Lung (tissue), 12 donors: ENCODE measurements around the gene MLN. TPM values are rescaled to one million over a fixed set of nuclear protein-coding genes. Genes with fewer than 3 reads are reported as not detected.

Experiments used
- ATAC-seq: fragments of 200-7000 bp; cut with Tn5 transposase; one replicate; pipeline ENCODE4 v1.9.1; 2020; ENCODE audit warnings: moderate number of reproducible peaks; ENCODE audit not compliant: insufficient read depth, low FRiP score
- DNase-seq, 3 donors: peaks; one replicate each; pipeline ENCODE4 v3.0.0-alpha.2; 2013 to 2017
- H3K27ac ChIP-seq, 2 donors: one replicate each; pipeline ENCODE4 v1.5.1; 2013; ENCODE audit warnings: mild to moderate bottlenecking in 2 of 2, moderate library complexity in 2 of 2, control low read depth in 1 of 2, inconsistent platforms in 1 of 2, low read depth in 1 of 2, low read length in 1 of 2
- H3K27me3 ChIP-seq, 3 donors: one replicate each; pipeline ENCODE4 v1.5.1; 2013; ENCODE audit warnings: low read length in 2 of 3; ENCODE audit not compliant: control insufficient read depth in 3 of 3, insufficient read depth in 3 of 3
- H3K36me3 ChIP-seq, 4 donors: one replicate each; pipeline ENCODE4 v1.5.1; 2013; ENCODE audit warnings: low read length in 4 of 4, mild to moderate bottlenecking in 1 of 4, moderate library complexity in 1 of 4; ENCODE audit not compliant: control insufficient read depth in 4 of 4, insufficient read depth in 4 of 4
- H3K4me1 ChIP-seq, 5 donors: one replicate each; pipeline ENCODE4 v1.5.1; 2013; ENCODE audit warnings: low read length in 5 of 5, mild to moderate bottlenecking in 2 of 5, moderate library complexity in 1 of 5; ENCODE audit not compliant: control insufficient read depth in 5 of 5, insufficient read depth in 5 of 5
- H3K4me3 ChIP-seq: one replicate; pipeline ENCODE4 v1.5.1; 2013; ENCODE audit warnings: mild to moderate bottlenecking, control low read depth, moderate library complexity
- H3K9ac ChIP-seq, 2 donors: one replicate each; pipeline ENCODE4 v1.5.1; 2013; ENCODE audit warnings: low read length in 2 of 2, control low read depth in 1 of 2; ENCODE audit not compliant: insufficient read depth in 1 of 2
- H3K9me3 ChIP-seq, 4 donors: one replicate each; pipeline ENCODE4 v1.5.1; 2013; ENCODE audit warnings: low read length in 3 of 4, mild to moderate bottlenecking in 1 of 4, moderate library complexity in 1 of 4; ENCODE audit not compliant: control insufficient read depth in 4 of 4, insufficient read depth in 3 of 4
- CTCF ChIP-seq: IDR thresholded peaks from 2 replicates; pipeline ENCODE4 v1.5.1; 2012; ENCODE audit warnings: mild to moderate bottlenecking; ENCODE audit errors: control extremely low read depth, extremely low read depth
- WGBS, 2 donors: extraction: QIAGEN DNeasy Blood & Tissue Kit; methylation state at CpG; one replicate each; pipeline ENCODE4 v1.1.7; 2013; 5-methylcytosine and 5-hydroxymethylcytosine counted together
- polyA plus RNA-seq, 2 donors: library from polyadenylated mRNA; stranded (reverse); fragments of 200-250 nt; gene quantifications; one replicate each; pipeline ENCODE4 v1.2.1, GENCODE V29; 2013
- total RNA-seq, 2 donors: library from RNA; depleted of rRNA in 1 of 2; stranded (reverse); fragments of >200 nt in 1 of 2; gene quantifications; one replicate each; pipeline ENCODE4 v1.2.1, GENCODE V29; 2014 to 2021
- donor health status: control.
- donor health status: control.
- donor health status: Bipolar disorder and iron deficiency.
- donor health status: healthy.
- donor health status: DM: yes; HTN: yes; CAD: no.

The MLN gene
- total and polyA plus RNA-seq, 4 donors: not detected

- WGBS, 2 donors: 51 to 60% methylated on average over 4 of the region's 4 CpGs
- Histone ChIP-seq H3K27me3 (no peaks in the 10 kb centered on the region), H3K4me3 (no peak overlapping the region), H3K9me3 (peaks cover 0 to 4% (median 0%) of the 10 kb centered on the region in 4 donors), H3K36me3 (no peaks in the 10 kb centered on the region), H3K4me1 (peaks cover 0 to 4% (median 0%) of the 10 kb centered on the region in 5 donors), H3K27ac (no peak overlapping the region), H3K9ac (no peak overlapping the region)
- ATAC-seq: no peak
- no peak for TF ChIP-seq CTCF
- no peak for DNase-seq
Measured at GRCh38 chr6:33799454-33800113, 4.2 kb downstream of the MLN start.

- TF ChIP-seq CTCF: no peak
Measured at GRCh38 chr6:33798343-33798848, 5.4 kb downstream of the MLN start.

GRCh38 chr6:33797626-33798342, 6.0 kb downstream of the MLN start:
- DNase-seq (no peak), ATAC-seq (no peak)
- Histone ChIP-seq H3K9ac (no peak overlapping the region), H3K27me3 (no peaks in the 10 kb centered on the region), H3K9me3 (peaks cover 0 to 4% (median 0%) of the 10 kb centered on the region in 4 donors), H3K4me3 (no peak overlapping the region), H3K36me3 (no peaks in the 10 kb centered on the region), H3K27ac (no peak overlapping the region), H3K4me1 (peaks cover 0 to 9% (median 0%) of the 10 kb centered on the region in 5 donors)
- WGBS, 2 donors: 64 to 65% methylated on average over 10 of the region's 10 CpGs
- TF ChIP-seq CTCF: no peak

More at GRCh38 chr6:33798343-33798848, 5.4 kb downstream of the MLN start:
- H3K9me3 ChIP-seq: peaks cover 0 to 4% (median 0%) of the 10 kb centered on the region in 4 donors
- H3K4me1 ChIP-seq: peaks cover 0 to 9% (median 0%) of the 10 kb centered on the region in 5 donors
- H3K9ac ChIP-seq: no peak overlapping the region
- 79 to 82% methylated on average over 13 of the region's 13 CpGs for WGBS, 2 donors
- no peak overlapping the region for H3K27ac ChIP-seq
- ATAC-seq (no peak), DNase-seq (no peak)
- no peak overlapping the region for H3K4me3 ChIP-seq
- H3K36me3 ChIP-seq: no peaks in the 10 kb centered on the region
- H3K27me3 ChIP-seq: no peaks in the 10 kb centered on the region
